ENCODE data around the gene HS1BP3.

DNA sequence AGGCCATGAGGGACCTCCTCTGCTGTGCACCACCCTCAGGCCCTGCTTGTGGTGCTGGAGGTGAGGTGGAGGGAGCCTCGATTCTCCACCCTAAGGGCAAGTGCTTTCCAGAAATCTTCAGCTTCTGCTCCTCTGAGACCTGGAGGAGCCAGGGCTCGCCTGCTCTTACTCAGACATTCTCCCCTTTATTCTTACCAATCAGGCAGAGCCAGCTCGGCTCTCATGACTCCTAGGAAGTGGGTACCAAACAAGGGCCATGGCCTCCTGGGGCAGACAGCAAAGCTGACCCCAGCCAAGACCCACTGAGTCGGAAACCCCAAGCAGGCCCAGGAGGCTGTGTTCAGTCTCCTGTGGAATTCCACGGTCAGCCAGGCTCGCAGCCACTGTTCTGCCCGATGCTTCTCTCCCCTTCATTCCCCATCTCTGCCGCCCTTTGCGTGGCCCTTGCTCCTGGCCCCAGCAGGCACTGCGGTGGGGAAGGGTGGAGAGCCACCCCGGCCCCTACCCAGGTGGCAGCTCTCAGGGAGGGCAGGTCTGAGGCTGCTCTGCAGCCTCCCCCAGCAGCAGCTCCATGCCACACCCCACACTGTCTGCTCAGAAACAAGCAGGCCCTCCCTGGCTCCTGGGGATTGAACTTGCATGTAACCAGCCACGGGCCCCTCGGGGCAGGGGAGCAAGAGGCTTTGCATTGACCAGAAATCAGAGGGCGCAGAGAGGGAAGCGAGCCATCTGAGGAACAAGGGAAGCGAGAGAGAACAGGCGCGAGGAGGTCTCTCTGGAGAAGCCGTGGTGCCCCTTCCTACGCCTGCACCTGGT lies 24.0 kb downstream of the HS1BP3 start:
- TF ChIP-seq POLR2A (IDR thresholded peaks at IDR 0.05), result no peak
- TF ChIP-seq, protein P1, sequence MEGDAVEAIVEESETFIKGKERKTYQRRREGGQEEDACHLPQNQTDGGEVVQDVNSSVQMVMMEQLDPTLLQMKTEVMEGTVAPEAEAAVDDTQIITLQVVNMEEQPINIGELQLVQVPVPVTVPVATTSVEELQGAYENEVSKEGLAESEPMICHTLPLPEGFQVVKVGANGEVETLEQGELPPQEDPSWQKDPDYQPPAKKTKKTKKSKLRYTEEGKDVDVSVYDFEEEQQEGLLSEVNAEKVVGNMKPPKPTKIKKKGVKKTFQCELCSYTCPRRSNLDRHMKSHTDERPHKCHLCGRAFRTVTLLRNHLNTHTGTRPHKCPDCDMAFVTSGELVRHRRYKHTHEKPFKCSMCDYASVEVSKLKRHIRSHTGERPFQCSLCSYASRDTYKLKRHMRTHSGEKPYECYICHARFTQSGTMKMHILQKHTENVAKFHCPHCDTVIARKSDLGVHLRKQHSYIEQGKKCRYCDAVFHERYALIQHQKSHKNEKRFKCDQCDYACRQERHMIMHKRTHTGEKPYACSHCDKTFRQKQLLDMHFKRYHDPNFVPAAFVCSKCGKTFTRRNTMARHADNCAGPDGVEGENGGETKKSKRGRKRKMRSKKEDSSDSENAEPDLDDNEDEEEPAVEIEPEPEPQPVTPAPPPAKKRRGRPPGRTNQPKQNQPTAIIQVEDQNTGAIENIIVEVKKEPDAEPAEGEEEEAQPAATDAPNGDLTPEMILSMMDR (IDR thresholded peaks at IDR 0.05), result no peak
